Cortex of kidney (tissue), 1 donor: Measurements from ENCODE around the gene HIRIP3.
"Not testable (repeated sequence)": the region's sequence is repeated elsewhere in the genome, so short reads cannot be mapped to it uniquely, and the experiment has no call there.

ENCODE experiments used
- DNase-seq: peaks from one replicate; lab custom pipeline; 2025; lab: John Stamatoyannopoulos, UW

Gene HIRIP3

DNA sequence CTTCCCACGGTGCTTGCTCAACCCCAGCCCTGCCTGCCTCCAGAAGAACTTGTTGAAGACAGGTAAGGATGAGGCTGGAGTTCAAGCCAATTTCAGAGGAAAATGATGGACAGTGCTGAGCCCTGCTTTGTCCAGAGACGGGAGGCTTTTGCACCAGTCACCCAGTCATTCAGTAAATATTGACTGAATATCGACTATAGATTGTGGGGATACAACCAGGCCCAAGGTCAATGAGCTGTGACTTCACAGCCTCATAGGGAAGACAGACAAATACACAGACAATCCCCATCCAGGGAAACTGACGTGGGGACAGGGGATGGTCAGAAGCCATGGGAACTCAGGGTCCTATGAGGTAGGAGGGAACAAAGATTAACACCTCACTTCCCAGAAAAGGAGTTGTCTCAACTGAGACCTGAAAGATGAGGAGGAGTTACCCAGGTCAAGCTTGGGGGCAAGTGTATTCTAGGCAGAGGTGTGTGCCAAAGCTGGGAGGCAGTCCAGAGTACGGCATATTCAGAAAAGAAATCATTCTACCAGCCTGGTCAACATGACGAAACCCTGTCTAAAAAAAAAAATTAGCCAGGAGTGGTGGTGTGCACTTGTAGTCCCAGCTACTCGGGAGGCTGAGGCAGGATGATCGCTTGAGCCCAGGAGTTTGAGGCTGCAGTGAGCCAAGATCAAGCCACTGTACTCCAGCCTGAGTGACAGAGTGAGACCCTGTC, 21.3 kb upstream of the HIRIP3 start:
- no peak for DNase-seq

DNA sequence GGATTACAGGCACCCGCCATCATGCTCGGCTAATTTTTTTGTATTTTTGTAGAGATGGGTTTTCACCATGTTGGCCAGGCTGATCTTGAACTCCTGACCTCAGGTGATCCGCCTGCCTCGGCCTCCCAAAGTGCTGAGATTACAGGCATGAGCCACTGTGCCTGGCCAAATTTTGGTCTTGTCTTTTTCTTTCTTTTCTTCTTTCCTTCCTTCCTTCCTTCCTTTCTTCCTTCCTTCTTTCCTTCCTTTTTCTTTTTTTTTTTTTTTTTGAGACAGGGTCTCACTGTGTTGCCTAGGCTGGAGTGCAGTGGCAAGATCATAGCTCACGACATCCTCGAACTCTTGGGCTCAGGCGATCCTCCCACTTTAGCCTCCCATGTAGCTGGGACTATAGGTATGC, 20.0 kb upstream of the HIRIP3 start:
- DNase-seq: not testable (repeated sequence)

DNA sequence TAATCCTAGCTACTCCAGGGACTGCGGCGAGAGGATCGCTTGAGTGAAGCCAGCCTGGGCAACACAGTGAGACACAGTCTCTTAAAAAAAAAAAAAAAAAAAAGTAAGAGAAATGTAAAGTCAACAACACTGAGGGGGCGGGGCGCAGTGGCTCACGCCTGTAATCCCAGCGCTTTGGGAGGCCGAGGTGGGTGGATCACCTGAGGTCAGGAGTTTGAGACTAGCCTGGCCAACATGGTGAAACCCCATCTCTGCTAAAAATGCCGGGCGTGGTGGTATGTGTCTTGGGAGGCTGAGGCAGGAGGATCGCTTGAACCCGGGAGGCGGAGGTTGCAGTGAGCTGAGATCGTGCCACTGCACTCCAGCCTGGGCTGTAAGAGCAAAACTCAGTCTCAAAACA, 17.2 kb upstream of the HIRIP3 start:
- DNase-seq: not testable (repeated sequence)

DNA sequence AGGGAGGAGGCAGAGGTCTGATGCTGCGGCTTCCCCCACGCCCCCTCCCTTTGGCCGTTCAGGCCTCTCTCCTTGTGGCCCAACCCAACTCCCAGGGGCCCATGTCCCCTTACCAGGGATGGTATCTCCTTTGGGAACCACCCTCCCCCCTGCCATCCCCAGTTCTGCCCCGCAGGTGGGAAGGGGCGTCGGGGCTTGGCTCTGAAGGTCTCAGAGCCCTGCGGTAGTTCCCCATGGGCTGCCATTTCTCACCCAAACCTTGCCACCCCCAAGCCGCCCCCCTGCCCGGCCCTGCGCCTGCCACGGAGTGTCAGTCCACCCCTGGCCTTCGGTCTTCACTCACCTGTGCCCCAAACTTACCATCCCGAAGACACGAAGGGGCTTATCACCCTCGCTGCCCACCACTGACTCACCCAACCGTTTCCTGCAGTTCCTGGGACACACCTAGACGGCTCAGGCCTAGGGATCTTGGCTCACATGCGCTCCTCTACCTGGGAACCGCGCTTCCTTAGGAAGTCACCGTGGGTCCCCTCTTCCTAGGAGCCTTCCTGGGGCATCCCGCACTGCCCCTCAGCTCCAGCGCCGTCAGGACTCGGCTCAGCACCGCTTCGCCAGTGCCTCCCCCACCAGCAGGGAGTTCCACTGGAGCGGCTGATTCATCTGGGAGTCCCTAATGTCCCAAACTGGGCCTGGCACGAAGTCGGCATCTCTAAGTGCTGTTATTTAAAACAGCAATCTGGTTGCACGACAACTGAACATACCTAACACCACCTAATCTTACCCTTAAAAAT, 16.5 kb upstream of the HIRIP3 start:
- no peak for DNase-seq

DNA sequence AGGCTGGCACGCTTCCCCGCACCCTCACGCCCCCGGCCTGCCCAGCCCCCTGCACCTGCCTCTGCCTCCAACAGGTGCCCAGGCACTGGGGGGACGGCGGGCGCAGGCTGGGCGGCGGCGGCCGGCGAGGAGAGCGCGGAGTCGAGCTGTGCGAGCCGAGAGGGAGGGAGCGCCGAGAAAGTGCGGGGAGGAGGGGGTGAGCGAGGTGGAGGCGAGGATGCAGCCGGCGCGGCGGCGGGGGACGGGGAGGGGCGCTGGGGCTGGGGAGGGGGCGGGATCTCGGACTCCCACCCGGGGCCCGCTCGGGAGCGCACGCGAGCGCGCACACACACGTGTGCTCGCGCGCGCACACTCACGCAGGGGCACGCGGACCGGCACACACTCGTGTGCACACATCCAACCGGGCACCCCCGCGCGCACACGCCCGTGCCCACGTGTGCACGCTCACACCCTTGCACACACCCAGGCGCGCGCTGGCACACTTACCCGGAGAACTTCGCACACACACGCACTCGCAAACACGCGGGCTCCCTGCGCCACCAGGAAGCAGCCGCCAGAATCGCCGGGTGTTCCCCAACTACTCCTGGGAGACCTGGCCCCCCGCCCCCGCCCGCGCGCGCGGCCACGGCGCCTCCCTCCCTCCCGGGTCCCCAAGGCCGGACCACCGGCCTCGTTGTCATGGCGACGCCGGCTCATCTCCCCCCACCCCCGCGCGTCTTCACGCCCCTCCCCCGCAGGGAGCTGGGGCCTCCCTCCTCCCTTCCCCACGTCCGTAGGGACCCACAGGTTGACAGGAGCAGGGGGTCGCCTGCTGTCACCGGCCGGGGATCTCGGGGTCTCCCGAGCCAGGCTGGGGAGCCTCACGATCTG, 15.7 kb upstream of the HIRIP3 start, which contains the start of gene DOC2A:
TSS of gene DOC2A (minus strand) at position 184 of the 870 bp plus-strand sequence. CDS start 805 bp downstream, outside the sequence.
- no peak for DNase-seq

DNA sequence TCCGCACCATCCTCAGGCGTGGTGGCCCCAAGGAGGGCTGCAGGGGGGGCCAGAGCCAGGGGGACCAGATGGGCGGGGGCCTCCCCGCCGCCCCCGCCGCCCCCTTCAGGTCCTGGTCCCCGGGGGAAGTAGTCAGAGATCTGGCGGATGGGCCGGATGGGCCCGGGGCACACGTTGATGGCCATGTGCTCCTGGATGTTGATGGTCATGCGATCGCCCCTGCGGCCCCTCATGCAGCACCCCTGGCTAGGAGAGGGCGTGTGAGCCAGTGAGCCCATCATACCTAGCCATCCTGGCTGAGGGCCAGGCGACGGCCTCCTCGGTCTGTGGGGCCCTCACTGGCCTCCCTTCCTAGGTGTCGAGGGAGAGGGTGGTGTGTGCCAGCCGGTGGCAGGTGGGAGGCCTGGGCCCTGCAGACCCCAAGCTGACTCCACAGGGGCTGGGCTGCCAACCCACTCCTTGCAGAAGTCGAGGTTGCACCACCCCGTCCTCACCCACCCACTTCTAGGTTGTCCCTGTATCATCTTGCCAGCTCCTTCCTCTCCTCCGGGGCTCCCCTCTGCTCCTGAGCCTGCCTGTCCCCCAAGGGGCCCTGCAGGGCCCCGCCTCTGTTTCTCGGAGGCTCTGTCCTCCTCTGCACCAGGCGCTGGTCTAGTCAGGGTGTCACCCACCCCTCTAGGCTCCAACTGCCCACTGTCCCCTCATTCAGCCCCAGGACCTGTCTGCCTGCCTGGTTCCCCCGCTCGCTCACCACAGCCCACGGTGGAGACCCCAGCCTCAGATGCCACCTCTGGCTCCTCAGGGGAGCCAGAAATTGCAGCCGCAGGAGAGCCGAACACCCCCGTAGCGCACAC, 14.8 kb upstream of the HIRIP3 start:
- DNase-seq: no peak

DNA sequence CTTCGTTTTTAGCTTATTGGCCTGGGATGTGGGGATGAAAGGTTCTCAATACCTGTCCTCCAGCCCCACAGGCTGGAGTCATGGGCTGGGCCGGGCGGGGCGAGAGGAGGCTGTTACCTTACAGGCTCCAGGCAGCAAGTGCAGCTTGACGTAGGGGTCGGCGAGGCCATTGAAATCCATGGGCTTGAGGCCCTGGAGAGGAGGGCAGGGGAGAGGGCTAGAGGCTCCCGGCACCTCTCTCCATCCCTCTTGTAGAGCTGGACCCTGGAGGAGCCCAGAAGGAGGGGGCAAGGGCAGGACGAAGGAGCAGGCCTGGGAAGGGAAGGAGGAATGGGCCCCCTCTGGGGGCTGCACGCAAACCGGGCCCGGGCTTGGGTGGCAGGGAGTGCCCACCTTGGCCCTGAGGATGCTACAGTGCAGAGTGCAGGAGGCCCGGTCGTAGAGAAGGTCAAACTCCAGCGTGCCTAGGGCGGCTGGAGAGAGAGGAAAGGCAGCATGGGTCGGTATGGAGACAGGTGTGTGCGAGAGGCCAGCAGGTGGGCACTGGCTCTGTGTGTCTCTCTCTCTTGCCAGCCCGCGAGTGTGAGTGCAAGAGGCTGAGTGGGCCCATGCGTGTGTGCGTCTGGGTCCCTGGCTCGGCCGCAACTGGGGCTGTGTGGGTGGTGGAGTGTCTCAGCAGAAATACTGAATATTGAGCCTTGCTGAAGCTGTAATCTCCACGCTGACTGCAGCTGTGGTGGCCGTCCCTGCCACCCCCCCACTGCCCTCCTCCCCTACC, 13.9 kb upstream of the HIRIP3 start:
- no peak for DNase-seq

DNA sequence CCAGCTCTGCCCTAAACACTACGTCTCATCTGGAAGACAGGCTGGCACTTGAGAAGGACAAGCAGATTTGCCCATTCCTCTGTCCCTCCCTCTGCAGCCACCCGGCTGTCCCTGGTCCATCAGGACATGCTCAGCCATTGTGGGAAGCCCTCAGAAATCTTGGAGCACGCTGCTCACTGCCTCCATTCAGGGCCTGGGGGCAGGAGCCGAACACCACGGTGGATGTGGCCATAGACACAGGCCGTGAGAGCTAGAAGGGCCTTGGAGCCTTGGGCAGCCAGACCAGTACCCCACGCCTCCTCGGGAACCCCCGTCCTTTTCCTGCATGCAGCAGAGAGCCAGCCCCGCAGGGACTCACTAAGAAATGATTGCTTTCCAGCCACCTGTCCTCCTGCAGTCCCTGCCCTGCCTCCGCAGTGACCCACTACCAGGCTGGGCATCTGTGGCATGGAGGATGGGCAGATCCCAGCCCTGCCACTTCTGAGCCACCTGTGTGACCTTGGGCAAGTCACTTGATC, 12.0 kb upstream of the HIRIP3 start:
- DNase-seq: no peak

DNA sequence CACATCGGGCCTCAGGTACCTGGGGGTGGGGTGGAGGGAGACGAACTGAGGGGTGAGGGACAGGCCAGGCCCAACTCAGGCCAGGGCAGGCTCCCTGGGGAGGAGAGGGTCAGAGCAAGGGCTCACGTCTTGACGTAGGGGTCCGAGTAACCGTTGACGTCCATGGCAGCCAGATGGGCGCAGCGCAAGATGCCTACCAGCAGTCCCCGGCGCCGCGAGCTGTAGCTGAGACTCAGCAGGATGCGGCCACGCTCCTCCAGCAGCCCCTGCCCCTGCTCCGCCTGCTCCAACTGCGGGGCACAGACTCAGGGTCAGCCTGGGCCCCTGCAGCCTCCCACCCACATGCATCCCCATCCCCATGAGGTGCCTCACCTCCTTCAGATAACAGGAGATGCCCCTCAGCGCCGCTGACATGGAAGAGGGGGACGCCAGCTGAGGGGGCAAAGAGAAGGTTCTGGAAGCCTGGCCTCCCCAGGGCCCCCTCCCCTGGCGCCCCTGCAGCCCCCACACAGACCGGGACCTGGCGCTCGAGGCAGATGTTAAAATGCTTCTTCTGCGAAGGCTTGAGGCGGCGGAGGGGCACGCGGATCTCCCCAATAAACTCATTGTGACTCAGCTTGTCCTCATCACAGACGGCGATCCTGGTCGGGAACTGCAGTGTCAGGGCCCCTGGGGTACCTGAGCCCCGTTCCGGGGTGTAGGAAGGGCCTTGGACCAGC, 11.4 kb upstream of the HIRIP3 start:
- DNase-seq: no peak

DNA sequence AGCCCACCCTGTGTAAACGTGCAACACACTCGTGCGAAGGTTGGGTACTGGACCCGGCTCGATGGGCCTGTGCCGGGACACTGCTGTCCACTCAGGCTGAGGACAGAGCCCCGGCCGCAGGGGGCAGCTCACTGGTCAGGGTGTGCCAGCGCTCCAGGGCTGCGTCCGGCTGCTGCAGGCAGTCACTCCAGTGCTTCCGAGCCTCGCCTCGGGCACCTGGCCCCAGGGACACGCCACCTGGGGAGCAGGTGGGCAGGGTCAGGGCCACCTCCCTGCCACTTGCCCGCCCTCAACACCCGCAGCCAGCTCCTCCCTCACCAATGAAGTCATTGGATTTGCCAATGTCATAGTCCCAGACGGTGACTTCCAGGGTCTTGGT, 10.7 kb upstream of the HIRIP3 start:
- no peak for DNase-seq

DNA sequence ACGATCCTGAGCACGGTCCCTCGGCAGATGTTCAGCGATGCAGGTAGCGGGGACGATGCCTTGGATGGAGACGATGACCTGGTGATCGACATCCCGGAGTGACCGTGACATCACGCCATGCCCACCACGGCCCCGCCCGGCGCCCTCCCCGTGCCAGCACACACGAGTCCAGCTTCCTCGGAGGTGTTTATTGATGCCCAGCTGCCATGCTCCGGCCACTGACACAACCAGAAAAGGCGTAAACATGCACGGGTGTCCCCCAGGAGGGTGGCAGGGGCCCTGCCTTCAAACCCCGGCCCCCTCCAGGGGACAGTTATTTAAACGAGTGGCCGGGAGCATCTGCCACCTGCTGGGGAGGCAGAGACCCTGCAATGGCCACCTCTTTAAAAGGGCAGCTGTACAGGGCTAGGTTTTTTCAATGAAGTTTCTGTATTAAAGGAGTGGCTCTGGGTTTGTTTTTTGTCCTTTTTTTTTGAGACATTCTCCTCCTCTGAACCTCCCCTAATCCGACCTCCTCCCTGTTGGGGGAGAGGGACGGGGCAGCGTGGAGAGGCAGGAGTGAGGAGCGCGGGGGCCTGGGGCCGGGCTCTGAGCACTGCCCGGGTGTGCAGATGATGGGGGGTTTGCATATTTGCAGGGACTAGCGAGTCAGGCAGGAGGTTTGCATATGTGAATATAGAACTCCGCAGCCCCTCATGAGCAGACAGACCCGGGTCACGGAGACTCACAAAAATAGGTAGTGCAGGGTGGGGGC, 10.1 kb upstream of the HIRIP3 start:
- no peak for DNase-seq

DNA sequence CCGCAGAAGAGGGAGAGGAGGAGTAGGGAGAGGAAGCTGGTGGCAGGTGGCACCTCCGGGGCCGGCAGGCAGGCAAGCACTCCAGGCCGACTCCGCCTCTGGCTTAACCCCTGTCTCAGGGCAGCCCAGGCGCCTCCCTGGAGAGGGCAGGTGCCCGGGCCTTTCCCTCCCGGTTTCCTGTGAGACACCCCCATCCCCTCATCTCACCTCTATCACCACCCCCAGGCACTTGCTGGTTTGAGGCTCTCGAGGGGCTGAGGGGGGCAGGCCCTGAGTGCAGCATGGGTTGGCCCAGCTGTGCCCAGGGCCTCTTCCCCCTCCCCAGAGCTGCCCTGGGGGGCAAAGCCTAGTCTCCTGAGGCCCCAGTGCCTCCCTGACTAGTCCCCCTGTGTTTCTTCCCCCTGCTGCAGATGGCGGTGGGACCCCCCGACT, 9.4 kb upstream of the HIRIP3 start:
- no peak for DNase-seq

DNA sequence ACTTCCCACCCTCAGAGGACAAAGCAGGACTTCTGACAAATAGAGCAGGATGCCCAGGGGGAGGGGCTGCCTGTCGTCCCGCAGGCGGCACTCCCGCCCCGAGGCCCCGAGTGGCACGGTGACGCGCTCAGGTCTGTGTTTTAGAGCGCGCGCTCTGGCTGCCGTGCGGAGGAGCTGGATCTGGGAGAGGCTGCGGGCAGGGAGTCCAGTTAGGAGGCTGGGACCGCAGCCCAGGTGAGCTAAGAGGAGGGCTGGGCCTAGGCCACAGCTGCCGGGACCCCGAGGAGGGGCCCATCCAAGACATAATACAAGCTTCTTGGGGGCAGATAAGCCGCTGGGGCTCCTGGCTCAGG, 9.0 kb upstream of the HIRIP3 start:
- DNase-seq: no peak

DNA sequence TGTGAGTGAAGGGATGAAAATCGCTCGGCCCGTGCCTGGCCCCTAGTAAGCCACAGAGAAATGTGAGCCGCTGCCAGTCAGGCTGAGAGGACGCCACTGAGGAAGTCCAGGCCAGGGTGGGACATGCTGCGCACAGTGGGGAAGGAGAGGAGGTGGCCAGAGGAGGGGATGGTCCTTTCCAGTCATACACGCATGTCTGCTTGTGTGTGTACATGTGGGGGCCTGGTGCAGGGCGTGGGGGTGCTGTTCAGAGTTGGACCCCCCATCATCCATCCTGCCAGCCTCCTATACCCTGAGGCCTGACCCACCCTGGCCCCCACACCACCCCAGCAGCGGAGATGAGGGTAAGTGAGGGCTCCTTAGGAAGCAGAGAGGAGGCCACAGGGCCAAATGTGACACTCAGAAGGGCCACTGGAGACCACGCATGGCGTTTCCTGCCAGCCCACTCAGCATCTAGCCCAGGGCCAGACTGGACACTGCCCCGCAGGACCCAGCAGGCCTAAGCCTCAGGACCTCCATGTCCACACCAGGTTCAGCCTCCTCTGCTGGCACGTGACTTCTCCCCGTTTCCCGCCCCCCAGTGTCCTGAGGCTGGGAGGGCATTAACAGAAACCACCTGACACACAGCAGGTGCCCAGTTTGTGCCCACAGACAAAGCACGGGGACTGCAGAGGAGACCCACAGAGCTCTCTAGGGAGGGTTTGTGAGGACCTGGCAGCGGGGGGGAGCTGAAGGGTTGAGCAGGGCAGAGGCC, 8.4 kb upstream of the HIRIP3 start:
- DNase-seq: no peak

DNA sequence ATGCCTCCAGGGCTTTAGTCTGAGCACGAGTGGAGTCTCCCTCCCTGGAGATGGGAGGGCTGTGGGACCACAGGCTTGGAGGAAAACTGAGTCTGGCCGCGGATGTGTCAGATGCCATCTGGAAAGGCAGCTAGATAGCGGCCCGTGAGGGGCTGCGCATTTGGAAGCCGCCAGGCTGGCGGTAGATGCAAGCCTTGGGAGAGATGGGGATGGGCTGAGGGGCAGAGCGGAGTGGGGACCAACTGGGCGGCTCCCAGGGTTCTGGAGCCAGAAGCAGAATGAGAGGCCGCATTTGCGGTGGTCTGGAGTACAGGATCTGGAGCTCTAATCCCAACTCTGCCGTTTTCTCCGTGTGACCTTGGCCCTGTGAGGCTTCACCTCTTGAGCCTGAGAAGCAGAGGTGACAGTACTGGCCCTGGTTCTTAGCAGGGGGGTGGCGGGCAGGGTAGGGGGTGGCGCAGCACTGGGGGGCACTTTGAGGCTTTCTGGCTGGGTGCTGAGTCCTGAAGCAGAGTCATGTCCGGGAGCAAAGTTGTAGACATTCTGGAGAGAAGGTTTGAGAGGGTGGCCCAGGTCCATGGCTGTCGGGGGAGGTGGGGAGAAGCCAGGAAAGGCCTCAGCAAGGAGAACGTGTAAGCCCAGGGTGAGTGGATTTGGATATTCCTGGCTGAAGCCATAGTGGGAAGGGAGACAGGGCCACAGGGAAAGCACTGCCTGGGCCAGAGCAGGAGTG, 7.4 kb upstream of the HIRIP3 start:
- no peak for DNase-seq

DNA sequence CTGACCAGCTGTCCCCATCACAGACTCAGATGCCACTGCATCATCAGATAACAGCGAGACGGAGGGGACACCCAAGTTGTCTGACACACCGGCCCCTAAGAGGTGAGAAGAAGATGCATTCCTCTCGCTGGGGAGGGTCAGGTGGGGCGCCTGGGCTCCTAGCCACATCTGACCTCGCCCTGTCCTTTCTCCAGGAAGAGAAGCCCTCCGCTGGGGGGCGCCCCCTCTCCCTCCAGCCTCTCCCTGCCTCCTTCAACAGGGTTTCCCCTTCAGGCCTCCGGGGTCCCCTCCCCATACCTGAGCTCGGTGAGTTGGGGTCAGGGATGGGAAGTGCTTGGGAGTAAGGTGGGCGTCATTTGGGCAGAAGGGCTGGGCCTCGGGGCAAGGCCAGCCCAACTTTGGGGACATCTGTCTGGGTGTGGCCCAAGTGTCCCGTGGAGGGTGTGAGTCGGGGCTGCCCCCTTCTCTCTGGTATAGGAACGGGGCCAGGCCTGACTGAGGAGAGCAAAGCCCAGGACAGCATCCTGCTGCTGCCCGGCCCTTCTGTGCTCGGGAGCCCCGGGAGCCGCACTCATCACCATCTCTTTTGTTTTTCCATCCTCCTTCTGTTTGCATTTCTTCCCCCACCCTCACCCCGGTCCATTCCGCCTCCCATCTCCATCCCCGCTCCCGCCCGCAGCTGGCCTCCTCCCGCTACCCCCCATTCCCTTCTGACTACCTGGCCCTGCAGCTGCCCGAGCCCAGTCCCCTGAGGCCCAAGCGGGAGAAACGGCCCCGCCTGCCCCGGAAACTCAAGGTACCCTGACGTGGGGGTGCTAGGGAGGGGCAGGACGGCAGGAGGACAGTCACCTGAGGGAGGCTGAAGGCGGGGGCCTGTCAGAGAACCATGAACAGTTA, 5.6 kb upstream of the HIRIP3 start:
- DNase-seq: no peak

DNA sequence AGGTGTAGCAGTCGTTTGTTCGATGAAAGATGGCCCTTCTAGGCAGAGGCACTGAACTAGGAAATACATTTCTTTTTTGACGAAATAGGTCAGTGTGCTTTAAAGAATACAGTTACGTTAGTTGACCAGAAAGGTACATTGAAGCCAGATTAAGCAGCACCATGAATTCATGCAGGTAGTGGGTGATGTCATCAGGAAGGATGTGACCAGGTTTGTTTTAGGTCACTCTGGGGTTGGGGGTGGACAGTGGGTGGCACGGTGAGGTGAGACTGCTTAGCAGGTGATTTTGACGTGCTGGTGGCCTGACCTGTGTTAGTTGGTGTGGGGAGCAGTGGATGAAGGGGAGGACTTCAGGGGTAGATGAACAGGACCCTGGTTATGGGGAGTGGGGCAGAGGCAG, 4.2 kb upstream of the HIRIP3 start:
- no peak for DNase-seq
